Measurements from ENCODE around the gene DHX30. TPM values are rescaled to one million over a fixed set of nuclear protein-coding genes. Genes with fewer than 3 reads are reported as not detected.

The DHX30 gene
- total and polyA plus RNA-seq, 9 donors = 19.5 to 66.8 (median 55.1) TPM

DNA sequence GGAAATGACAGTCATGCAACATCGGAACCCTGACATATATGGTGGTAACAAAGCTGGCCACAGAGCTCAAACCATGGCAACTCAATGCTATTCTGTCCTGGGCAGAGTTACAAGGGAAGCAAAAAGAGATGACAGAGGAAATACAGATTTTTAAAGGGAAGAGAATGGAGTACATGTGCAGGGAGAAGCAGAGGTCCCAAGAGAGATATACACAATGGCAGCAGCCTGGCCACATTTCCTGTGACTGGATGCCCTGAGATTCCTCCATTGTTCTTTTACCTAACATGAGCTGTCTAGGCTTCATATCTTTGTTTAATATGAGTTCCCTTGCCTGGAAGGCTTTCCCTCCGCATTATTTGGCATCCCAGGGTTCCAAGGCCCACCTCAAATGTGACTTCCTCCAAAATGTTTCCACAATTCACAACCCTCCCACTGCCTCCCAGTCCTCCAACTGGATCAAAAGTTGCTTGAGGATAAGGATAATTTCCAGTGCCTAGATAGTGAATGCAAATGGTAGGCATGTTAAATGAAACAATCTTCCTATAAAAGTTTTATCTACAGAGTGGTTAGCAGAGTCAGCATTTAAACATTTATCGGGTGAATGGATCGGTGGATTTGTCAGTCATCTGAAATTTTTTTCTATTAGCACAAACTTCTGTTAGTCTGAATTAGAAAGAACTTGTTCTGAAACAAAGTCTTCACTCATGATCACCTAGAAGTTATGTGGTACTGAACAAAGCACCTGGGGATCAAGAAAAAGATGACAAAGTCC is 86.2 kb downstream of the DHX30 start:
- intact Hi-C loops (cut with DNase I) = no loop called here
- Histone ChIP-seq H3K9me3 (no peaks in the 10 kb centered on the region), H3K4me3 (no peak overlapping the region), H3K27ac (no peak overlapping the region), H3K27me3 (no peaks in the 10 kb centered on the region), H3K36me3 (no peaks in the 10 kb centered on the region), H3K4me1 (ENCODE audit: insufficient read depth) (peaks cover 15% of the 10 kb centered on the region)
- WGBS, 3 donors = 71 to 79% (median 78%) methylated on average over 4 of the region's 4 CpGs
- TF ChIP-seq POLR2A (IDR thresholded peaks at IDR 0.05) (no peak), EP300 (IDR thresholded peaks at IDR 0.05) (no peak)
- TF ChIP-seq, protein P1, sequence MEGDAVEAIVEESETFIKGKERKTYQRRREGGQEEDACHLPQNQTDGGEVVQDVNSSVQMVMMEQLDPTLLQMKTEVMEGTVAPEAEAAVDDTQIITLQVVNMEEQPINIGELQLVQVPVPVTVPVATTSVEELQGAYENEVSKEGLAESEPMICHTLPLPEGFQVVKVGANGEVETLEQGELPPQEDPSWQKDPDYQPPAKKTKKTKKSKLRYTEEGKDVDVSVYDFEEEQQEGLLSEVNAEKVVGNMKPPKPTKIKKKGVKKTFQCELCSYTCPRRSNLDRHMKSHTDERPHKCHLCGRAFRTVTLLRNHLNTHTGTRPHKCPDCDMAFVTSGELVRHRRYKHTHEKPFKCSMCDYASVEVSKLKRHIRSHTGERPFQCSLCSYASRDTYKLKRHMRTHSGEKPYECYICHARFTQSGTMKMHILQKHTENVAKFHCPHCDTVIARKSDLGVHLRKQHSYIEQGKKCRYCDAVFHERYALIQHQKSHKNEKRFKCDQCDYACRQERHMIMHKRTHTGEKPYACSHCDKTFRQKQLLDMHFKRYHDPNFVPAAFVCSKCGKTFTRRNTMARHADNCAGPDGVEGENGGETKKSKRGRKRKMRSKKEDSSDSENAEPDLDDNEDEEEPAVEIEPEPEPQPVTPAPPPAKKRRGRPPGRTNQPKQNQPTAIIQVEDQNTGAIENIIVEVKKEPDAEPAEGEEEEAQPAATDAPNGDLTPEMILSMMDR (IDR thresholded peaks at IDR 0.05) = no peak
- no peak for DNase-seq

DNA sequence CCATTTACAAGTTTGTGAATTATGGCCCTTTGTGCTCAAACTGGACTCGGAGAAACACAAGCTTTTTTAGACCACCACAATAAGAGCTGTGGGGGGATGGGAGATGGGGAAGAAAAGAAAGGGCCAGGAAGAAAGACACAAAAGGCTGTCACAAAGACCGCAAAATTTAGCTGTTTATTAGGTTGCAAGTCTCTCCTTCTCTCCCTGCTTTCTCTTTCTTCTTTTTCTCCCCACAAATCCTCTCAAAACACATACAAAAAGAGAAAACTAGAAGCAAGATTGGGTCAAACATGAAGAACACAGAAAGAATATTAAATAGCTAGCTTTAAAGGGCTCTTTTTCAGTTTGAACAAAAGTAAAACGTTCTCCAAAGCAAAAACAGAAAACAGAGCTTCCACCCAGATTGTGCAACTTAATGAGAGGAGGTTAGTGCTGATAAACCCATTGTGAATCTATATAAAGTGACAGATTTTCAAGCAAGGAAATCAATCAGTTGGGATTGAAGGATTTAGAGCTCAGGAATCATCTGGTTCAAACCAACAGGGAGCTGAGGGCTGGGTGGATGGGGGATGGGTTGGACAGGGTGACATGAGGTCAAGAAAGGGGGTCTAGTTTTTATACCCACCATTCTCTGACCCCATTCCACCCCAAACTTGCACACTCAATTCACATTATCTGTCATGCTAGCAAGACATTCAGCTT is 87.3 kb downstream of the DHX30 start:
- no peak for DNase-seq
- Histone ChIP-seq H3K27ac (peak overlapping the region in 1 of 2 donors; percentile 16), H3K4me3 (no peak overlapping the region), H3K27me3 (no peaks in the 10 kb centered on the region), H3K4me1 (ENCODE audit: insufficient read depth) (peaks cover 15% of the 10 kb centered on the region), H3K9me3 (no peaks in the 10 kb centered on the region), H3K36me3 (no peaks in the 10 kb centered on the region)
- 21 to 23% (median 22%) methylated on average over 3 of the region's 3 CpGs for WGBS, 3 donors
- TF ChIP-seq POLR2A (IDR thresholded peaks at IDR 0.05) (no peak), EP300 (IDR thresholded peaks at IDR 0.05) (no peak)
- TF ChIP-seq, protein P1 (IDR thresholded peaks at IDR 0.05) = no peak
- intact Hi-C loops (cut with DNase I) = no loop called here

DNA sequence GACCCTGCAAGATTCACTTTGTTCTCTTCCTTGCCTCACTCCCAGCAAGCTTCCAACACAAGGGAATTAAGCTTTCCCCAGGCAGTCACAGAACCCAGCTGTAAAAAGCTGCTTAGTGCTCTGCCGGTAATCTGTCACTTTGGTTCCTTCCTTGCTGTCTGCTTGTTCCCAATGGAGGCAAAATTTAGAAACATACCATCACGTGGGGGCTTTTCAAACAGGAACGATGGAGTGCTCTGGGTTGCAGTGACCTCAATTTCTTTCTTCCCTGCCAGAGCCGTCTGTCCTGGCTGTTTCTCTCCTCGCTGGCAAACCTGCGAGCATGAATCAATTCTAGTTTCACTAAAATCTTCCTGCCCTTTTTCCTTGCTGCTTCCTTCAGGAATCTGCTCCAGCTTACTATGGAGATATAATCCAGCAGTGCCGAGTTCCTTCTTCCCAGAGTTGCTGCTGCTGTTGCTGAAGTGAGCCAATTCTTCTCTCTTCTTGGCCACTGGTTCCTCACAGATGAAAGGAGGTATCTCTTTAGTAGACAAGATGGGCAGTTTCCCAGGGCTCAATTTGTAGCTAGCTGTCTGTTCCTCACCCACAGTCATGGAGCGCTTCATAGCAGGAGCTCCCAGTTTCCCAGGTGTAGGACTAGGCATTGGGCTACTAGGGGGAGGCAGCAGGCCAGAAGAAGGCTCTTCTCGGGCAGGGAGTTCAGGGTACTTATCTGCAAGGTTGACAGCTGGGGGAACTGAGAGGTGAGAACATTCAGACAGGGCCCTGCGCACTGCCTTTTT is 88.1 kb downstream of the DHX30 start:
- peak overlapping the region in 1 of 2 donors; percentile 16 for H3K27ac ChIP-seq
- no peak for TF ChIP-seq EP300 (IDR thresholded peaks at IDR 0.05)
- TF ChIP-seq, protein P1 (IDR thresholded peaks at IDR 0.05) = no peak
- TF ChIP-seq POLR2A (IDR thresholded peaks at IDR 0.05) = no peak
- peaks cover 15% of the 10 kb centered on the region for H3K4me1 ChIP-seq (ENCODE audit: insufficient read depth)
- no peaks in the 10 kb centered on the region for H3K27me3 ChIP-seq
- 19 to 28% (median 24%) methylated on average over 10 of the region's 10 CpGs for WGBS, 3 donors
- no peak overlapping the region for H3K4me3 ChIP-seq
- peak in 4 of 5 donors; percentile 22 to 55 (median 41) for DNase-seq
- intact Hi-C loops (cut with DNase I) = no loop called here
- H3K9me3 ChIP-seq = no peaks in the 10 kb centered on the region
- no peaks in the 10 kb centered on the region for H3K36me3 ChIP-seq

DNA sequence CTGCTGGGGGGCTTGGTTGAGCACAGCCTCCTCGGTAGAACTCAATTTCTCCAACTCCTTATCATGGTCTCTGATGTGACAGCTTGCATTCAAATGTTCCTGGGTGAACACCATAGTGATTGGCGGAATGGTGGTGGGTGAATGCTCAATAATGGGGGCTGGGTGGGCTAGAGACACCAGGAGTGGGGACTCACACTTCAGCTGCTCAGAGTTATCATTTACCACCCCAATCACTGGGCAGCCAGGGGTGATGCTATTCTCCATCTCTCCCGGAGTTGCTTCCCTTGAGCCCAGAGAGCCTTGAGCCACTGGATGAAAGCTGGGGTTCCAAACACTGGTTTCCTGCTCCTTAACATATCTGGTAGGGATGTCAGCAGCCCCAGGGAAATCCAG is 88.7 kb downstream of the DHX30 start:
- Histone ChIP-seq H3K9me3 (no peaks in the 10 kb centered on the region), H3K27me3 (no peaks in the 10 kb centered on the region), H3K36me3 (no peaks in the 10 kb centered on the region), H3K4me3 (no peak overlapping the region), H3K27ac (peak overlapping the region in 1 of 2 donors; percentile 16), H3K4me1 (ENCODE audit: insufficient read depth) (peaks cover 15% of the 10 kb centered on the region)
- TF ChIP-seq, protein P1 (IDR thresholded peaks at IDR 0.05) = no peak
- TF ChIP-seq EP300 (IDR thresholded peaks at IDR 0.05) (no peak), POLR2A (IDR thresholded peaks at IDR 0.05) (no peak)
- 66 to 75% (median 70%) methylated on average over 3 of the region's 3 CpGs for WGBS, 3 donors
- DNase-seq = no peak
- intact Hi-C loops (cut with DNase I) = no loop called here

Data from ovary (tissue), 9 donors.